DMS53 treated with DMSO at 0.1 percent for 48 hours (cell line): Measurements from ENCODE around the gene XCL2.
A peak's percentile ranks its signal among the peaks of the same experiment; 100 is the strongest.
"Not testable (repeated sequence)": the region's sequence is repeated elsewhere in the genome, so short reads cannot be mapped to it uniquely, and the experiment has no call there.

Experiments used
- DNase-seq: peaks from one replicate; lab custom pipeline; 2025; ENCODE audit not compliant: unreplicated experiment; lab: John Stamatoyannopoulos, UW

Gene XCL2

GRCh38 chr1:168560370-168560769 lies 16.6 kb upstream of the XCL2 start:
- no peak for DNase-seq

GRCh38 chr1:168556647-168557046 lies 12.8 kb upstream of the XCL2 start:
- no peak for DNase-seq

- DNase-seq, result no peak
Measured at GRCh38 chr1:168555508-168556046, 11.8 kb upstream of the XCL2 start.

- no peak for DNase-seq
Measured at GRCh38 chr1:168554603-168555483, 11.0 kb upstream of the XCL2 start.

GRCh38 chr1:168553680-168554553 lies 10.1 kb upstream of the XCL2 start:
- no peak for DNase-seq

GRCh38 chr1:168552961-168553360 lies 9.2 kb upstream of the XCL2 start:
- DNase-seq, result no peak

- DNase-seq, result no peak
Measured at GRCh38 chr1:168551688-168552087, 7.9 kb upstream of the XCL2 start.

GRCh38 chr1:168550971-168551370 lies 7.2 kb upstream of the XCL2 start:
- no peak for DNase-seq

- not testable (repeated sequence) for DNase-seq
Measured at GRCh38 chr1:168546553-168546895, 2.7 kb upstream of the XCL2 start.

GRCh38 chr1:168545678-168546552 lies 2.1 kb upstream of the XCL2 start:
- DNase-seq, result peak; percentile 50

GRCh38 chr1:168542978-168543377 lies 819 bp downstream of the XCL2 start:
- not testable (repeated sequence) for DNase-seq

GRCh38 chr1:168540798-168541197 lies 3.0 kb downstream of the XCL2 start:
- not testable (repeated sequence) for DNase-seq

GRCh38 chr1:168535536-168535935 lies 8.3 kb downstream of the XCL2 start:
- no peak for DNase-seq

GRCh38 chr1:168531615-168532345 lies 12.0 kb downstream of the XCL2 start:
- no peak for DNase-seq

- DNase-seq, result no peak
Measured at GRCh38 chr1:168529518-168529917, 14.3 kb downstream of the XCL2 start.

GRCh38 chr1:168521401-168522000 lies 22.3 kb downstream of the XCL2 start:
- no peak for DNase-seq

- no peak for DNase-seq
Measured at GRCh38 chr1:168520832-168521231, 23.0 kb downstream of the XCL2 start.

- no peak for DNase-seq
Measured at GRCh38 chr1:168520052-168520751, 23.6 kb downstream of the XCL2 start.

GRCh38 chr1:168518813-168519212 lies 25.0 kb downstream of the XCL2 start:
- no peak for DNase-seq
